Erythroblast (primary cell): ENCODE measurements around the gene SRF.

Experiments used
- GATA1 ChIP-seq: IDR thresholded peaks from 2 replicates; pipeline ENCODE4 v1.6.1; 2011; ENCODE audit warnings: low read depth, mild to moderate bottlenecking, control low read depth, low read length, moderate library complexity
- POLR2A ChIP-seq: IDR thresholded peaks from 2 replicates; pipeline ENCODE4 v1.6.1; 2011; ENCODE audit warnings: mild to moderate bottlenecking, low read length

- TF ChIP-seq POLR2A (no peak), GATA1 (no peak)
These were observed 16.8 kb downstream of the SRF start for GRCh38 chr6:43187821-43188220.
